HG02885 (cell line): Measurements from ENCODE around the gene EHHADH.
A peak's percentile ranks its signal among the peaks of the same experiment; 100 is the strongest.
"Not testable (repeated sequence)": the region's sequence is repeated elsewhere in the genome, so short reads cannot be mapped to it uniquely, and the experiment has no call there.

Experiments
- ATAC-seq: cut with Tn5 transposase; IDR thresholded peaks from one replicate; pipeline ENCODE4 v1.9.1; 2021; ENCODE audit warnings: mild to moderate bottlenecking; ENCODE audit not compliant: unreplicated experiment, poor library complexity

Gene EHHADH

DNA sequence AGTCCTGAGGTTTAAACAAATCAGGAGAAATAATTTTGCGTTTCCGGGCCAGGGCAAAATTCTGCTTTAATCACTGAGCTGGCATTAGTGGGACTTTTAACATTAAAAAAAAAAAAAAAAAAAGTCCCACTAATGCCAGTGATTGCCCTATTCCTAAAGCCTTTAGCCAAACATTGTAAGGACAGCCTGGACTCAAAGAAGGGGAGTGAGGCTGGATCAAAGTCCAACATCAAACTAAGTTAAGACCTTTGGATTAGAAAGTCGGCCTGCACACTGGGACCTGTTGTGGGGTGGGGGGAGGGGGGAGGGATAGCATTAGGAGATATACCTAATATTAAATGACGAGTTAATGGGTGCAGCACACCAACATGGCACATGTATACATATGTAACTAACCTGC is 716 bp downstream of the EHHADH start:
- not testable (repeated sequence) for ATAC-seq

DNA sequence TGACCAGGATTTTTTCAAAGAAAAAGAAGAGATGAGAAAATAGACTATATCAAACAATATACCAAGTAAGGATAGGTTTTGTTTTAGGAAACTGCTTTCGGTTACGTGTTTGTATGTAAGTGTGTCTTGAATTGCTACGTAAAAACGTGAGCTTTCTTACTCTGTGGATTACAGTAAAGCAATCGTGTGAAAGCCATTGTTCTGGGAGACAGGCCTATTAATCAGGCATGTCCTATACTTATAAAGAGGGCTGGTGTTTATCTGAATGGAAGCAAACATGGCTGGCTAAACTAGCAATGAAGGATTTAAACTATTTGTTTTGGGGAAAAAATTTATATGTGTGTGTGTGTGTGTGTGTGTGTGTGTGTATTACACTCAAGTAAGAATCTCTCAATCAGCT is 2.6 kb downstream of the EHHADH start:
- no peak for ATAC-seq

DNA sequence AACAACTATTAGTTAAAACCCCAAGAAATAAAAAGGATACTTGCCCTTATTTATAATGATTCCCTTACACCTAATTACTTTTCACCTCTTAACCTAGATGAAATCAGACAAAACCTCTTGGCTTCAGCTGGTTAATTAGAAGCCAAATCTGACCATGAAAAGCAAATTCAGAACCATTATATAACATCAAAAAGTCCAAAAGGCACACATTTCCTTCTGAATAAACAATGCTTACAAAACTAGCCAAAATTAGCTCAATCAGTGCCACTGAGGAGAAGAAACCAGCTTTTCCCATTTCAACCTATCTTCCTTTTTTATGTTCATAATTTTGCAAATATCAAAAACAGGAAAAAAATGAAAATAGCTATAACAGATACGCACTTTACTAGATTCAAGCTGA is 3.2 kb downstream of the EHHADH start:
- ATAC-seq: no peak

DNA sequence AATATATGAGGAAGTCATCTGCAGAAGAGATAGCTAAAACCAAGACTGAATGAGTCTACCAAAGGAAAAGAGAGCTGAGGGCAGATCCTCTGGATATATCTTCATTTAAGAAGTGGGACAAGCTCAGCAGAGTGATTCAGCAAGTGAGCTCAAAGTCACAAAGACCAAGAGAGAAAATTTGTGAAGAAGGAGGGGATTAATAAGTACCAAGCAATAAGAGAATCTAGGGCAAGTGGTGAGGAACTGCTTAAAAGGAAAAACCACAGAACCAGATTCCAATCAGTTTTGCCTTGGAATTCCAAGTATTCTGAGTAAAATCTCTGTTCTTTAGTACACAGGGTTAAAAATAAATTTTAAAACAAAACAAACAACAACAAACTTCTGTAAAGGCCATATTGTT is 3.6 kb downstream of the EHHADH start:
- no peak for ATAC-seq

DNA sequence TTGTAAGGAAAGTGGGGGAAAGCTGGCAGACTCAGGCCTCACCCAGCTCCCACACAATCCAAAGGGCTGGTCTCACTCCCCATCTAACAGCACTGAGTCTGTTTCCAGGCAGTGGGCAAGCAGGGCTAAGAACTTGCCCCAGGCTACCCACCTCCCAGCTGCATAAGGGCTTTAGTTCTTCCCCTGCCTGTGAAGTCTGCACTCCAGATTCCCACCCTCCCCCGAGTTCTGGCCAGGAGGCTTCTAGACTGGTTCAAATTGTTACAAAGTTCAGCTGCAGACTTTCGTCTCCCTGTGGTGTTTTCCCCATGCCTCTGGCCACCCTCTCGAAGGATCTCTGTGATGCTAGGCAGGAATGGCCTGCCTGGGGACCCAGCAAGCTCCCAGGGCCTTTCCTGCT is 11.2 kb downstream of the EHHADH start:
- ATAC-seq: no peak

DNA sequence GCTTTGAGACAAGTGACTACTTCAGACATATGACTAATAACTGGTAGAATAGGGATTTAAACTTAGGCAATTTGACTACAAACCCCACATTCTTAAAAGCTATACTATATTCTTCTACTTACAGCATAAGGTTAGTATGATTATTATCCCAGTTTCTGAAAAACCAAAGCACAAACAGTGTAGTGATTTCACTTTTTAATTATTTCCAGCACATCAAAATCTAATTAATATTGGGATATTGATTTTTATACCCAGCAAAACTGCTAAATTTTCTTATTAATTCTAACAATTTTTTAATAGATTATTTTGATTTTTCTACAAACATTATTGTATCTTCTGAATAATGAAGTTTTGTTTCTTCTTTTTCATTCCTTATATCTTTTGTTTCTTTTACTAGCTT is 16.9 kb downstream of the EHHADH start:
- no peak for ATAC-seq

DNA sequence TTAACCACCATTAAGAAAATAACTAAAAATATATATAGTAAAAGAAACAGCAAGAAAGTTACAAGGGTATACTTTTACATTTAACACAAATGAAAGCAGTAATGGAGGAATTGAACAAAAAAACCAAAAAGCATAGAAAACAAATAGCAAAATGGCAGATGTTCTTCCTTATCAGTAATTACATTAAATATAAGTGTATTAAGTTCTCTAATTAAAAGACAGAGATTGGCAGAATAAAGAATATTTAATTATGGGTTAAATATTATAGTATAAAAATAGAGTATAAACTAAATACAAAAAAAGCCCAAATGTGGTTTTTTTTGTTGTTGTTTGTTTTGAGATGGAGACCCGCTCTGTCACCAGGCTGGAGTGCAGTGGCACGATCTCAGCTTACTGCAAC is 20.5 kb downstream of the EHHADH start:
- ATAC-seq: no peak

DNA sequence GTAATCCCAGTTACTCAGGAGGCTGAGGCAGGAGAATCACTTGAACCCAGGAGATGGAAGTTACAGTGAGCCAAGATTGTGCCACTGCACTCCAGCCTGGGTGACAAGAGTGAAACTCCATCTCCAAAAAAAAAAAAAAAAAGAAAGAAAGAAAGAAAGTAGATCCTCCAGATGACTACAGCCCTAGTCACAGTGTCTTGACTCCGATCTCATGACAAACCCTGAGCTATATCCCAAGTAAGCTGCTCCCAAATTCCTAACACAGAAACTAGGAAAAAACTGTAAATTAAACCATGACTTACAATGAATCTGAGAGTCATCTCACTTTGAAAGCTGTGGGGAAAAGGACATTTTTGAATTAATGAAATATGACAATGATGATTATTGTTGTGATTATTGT is 27.3 kb downstream of the EHHADH start:
- not testable (repeated sequence) for ATAC-seq

DNA sequence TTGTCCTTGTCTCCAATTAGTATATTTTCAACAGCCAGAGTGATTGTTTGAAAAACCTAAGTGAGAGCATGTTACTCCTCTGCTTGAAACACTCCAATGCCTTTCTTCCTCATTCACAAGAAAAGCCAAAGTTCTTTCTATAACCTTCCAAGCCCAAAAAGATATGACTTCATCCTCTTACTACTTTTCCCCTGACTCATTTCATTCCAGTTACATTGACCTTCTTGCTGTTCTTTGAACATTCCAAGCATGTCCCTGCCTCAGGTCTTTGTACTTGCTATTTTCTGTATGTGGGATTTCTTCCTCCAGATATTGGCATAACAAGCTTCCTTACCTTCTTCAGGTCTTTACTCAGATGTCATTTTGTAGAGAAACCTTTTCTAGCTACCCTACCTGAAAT is 28.3 kb downstream of the EHHADH start:
- ATAC-seq: no peak

DNA sequence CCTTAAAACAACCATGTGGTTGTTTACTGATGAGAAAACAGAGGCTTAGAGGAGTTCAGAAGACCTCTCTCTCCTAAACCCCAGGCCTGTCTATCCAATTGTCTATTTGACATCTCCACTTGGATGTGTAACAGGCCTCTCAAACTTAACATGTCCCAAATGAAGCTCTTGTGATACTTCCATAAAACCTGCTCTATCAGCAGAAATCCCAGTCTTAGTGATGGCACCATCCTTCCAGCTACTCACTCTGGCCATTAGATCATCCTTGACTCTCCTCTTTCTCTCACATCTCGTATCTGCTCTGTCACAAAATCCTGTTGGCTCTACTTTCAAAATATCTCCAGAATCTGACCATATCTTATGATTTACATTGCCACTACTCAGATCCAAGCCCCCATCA is 28.8 kb downstream of the EHHADH start:
- ATAC-seq: no peak

DNA sequence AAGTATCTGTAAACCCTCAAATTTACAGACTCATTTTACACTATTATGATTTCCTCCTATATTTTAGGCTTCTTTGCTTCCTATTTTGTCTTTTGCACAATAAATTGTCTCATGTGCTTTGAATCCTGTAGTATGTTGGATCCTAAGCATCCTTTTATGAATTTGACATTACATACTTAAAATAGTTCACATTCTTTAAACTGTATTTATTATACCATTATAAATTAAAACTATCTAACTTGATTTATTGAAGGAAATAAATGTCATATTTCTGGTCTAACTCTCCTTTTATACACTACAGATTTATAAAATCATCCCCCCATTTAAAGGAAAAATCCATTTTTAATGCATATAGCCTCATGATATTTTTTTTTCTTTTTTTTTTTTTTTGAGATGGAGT is 32.6 kb downstream of the EHHADH start:
- ATAC-seq: no peak

DNA sequence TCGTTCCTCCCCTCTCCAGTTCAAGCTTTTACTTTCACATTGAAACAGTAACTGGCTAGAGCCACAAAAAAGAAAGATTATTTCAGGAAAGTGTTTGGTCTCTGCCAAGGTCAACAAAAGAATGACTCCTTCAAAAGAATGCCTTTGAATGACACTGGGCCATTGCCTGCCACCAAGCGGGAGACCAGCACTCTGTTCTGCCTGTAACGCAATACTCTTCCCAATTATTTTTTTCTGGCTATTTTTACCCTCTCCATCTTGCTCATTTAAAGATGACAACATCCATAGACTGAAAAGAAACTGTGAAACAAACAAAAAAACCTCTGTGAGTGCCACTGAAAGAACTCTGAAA is 37.3 kb downstream of the EHHADH start:
- ATAC-seq: no peak

DNA sequence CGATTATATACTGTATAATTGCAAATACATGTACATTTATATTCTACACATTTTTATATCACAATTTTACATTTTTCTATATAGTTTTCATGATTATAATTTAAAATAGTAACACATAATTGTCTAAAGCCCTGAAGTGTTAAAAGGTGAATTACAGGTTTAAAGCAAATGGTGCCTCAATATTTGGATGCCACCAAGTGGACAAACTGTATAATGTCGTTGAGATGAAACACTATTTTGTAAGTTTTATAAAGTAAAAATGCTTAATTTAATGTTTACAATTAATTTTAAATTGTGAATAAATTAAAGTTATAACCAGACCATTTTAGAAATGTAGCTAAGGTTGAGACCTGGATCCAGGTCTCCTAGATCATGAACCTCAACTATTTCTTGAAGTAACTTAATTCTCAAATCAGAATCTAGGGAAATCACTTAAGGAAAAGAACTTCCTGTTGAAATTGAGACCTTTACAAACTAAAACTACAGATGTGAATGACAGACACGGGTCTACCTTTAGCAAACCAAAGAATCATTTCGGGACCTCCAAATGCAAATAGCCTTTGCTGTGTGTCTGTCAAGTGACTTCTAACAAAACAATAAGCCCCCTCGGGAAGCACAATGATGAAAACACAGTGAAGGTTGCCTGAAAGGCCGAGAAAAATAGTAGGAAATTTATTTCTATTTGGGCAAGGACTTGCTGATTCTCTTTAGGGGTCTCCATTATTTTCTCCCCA is 37.8 kb downstream of the EHHADH start:
- no peak for ATAC-seq

DNA sequence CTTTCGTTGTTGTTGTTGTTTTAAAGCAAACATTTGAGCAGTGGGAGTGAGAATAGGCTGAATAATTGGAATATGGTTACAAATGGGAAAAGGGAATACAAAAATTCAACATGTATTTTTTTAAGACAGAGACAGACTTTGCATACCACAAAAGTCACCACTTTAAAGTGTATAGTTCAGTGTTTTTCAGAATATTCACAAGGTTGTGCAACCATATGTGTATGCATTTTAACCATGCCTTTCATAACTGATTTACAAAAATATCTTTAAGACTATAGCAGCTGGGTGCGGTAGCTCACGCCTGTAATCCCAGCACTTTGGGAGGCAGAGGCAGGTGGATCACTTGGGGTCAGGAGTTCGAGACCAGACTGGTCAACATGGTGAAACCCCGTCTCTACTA is 41.3 kb downstream of the EHHADH start:
- ATAC-seq: no peak

DNA sequence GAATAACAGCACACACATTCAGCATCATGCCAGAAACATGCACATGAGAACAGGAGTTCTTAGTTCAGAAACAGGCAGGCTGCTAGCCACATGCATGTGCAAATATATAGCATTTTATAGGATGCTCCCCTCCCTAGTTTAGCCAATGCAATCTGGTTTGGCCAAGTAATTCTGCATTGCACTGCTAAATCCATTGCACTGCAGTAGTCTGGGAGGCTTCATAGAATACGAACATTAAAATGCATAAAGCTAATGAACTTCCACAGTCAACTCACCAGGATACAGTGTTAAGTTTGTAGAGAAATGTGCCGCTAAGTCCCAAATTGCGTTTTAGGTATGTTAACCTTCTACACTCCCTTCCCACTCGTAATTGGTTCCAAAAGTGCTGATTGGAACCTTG is 41.8 kb downstream of the EHHADH start:
- ATAC-seq: no peak

DNA sequence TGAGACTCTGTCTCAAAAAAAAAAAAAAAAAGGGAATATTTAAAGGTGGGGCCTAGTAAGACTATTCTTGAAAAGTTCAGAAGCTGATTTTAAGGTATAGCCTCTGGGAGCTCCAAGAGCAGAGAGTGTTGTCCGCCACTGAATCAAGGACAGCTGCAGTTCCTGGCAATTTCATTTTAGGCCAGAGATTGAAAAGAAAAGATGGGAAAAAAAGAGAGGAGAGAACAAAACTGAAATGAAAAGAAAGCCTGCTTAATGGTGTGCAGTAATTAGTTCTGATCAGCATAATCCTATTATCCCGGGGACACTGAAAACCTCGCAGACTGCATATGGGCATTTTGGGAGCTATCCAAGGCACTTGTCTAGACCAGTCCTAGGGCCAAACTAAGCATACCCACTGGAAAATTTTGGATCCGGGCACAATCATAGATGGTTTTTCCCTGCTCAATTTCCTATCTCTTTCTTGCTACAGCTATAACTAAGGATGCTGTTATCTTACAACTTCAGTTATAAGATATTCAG is 43.2 kb downstream of the EHHADH start:
- no peak for ATAC-seq

DNA sequence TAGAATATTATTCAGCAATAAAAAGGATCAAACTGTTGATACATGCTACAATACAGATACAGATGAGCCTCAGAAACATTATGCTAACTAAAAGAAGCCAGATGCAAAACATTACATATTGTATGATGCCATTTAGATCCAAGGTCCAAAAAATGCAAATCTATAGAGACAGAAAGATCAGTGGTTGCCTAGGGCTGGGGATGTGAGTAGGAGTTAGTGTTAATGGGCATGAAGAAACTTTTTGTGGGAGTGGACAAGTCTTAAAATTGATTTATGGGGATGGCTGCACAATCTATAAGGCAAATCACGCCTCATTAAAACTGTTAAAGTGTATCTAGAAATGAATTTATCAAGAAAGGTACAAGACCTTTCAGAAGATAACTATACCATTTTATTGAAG is 45.0 kb downstream of the EHHADH start:
- no peak for ATAC-seq

DNA sequence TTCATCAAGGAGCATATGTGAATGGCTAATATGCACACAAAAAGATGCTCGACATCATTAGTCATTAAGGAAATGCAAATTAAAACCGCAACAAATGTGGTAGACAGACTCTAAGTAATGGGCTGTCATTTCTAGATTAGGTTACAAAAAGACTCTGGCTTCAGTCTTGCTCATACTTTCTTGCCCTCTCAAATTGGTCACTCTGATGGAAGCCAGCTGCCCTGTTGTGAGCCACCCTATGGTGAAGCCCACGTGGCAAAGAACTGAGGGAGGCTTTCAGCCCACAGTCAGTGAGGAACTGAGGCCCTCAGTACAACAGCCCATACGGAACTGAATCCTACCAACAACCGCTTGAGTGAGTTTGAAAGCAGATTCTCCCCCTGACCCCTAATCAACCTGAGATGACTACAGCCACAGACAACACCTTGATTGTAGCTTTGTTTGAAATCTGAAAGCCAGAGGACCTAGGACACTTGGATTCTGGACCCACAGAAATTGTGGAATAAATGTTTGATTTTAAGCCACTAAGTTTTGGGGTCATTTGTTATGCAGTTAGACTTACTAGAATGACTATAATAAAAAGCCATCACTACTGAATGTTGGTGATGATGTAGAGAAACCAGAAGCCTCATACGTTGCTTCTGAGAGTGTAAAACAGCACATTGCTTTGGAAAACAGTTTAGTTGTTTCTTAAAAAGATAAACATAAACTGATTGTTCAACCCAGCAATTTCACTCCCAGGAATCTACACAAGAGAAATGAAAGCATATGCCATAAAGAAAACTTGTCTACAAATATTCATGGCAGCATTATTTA is 45.7 kb downstream of the EHHADH start:
- peak; percentile 96 for ATAC-seq

DNA sequence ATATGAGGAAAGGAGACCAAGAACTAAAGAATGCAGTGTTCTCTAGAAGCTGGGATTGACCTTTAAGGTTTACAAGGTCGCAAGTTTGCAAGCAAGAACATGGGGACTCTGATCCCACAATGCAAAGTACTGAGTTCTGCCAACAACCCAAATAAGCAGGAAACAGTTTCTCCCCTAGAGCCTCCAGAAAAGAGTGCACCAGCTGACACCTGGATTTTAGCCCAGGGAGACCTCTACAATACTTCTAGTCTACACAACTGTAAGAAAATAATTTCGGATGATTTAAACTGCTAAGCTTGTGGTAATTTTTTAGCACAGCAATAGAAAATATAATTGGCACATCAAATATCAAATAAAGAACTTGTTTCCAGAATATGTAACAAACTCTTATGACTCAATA is 46.4 kb downstream of the EHHADH start:
- ATAC-seq: no peak

DNA sequence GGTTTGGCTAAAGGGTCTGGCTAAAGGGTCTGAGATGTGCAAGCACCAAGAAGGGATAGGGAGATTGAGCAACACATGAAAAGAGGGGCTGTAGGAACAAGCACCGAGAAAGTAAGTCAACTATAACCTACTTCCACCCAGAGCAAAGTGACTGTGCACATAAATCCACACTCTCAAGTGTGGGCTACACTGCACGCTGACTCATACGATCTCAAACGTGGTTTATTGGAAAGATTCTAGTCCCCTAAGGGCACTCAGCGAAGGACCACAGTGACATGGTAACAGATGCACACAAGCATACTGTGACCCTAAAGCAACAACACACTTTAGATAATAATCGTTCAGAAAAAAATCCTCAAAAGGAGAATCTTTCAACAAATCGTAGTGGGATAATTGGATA is 48.0 kb downstream of the EHHADH start:
- no peak for ATAC-seq

DNA sequence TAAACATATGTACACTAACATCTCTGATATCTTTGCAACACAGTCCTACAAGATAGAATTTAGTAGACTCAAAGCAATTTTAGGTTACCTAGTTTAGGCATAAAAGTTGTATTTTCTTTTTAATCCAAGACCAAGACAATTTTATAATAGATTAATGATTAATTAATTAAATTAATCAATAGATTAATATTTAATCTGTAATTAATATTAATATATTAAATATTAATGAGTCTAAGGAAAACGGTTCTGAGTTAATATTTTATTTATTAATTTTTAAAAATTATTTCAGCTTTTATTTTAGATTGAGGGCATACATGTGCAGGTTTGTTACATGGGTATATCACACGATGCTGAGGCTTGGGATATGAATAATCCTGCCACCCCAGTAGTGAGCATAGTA is 49.0 kb downstream of the EHHADH start:
- no peak for ATAC-seq

DNA sequence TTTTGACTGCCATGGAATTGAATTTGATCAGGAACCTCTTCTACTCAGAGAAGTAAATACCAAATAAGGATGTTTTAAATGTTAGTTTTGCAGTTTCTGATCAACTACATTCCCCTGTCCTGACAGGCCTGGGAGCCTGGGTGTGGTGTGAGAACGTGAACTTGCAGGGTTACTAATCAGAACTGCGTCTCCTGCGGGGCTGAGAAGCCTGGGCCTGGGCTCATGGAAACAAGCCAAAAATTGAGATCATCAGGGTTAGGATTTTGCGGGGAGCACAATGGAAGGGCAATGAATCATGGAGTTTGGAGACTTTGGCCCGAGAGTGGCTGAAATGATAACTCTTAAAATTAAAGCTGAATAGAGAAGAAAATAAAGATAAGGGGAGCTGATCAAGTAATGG is 53.2 kb downstream of the EHHADH start:
- no peak for ATAC-seq
